HG02678 (cell line): ENCODE data around the gene CGGBP1.

Source experiments
- ATAC-seq: cut with Tn5 transposase; IDR thresholded peaks from one replicate; pipeline ENCODE4 v1.9.1; 2021; ENCODE audit warnings: mild to moderate bottlenecking, moderate library complexity; ENCODE audit not compliant: unreplicated experiment

The CGGBP1 gene

GRCh38 chr3:88058581-88059379 is at the start of gene CGGBP1, which contains the start of gene ZNF654:
CGGBP1 (minus strand) TSS chr3:88059005; CDS start chr3:88055976, 3,029 bp downstream.
ZNF654 (plus strand) TSS chr3:88059255; CDS start chr3:88059320, 65 bp downstream.
- peak; percentile 92 for ATAC-seq

- ATAC-seq = no peak
Measured at GRCh38 chr3:88105325-88105724, 46.5 kb upstream of the CGGBP1 start.

- ATAC-seq = peak; percentile 85
Measured at GRCh38 chr3:88101142-88101541, 42.3 kb upstream of the CGGBP1 start.

GRCh38 chr3:88093266-88093665 is 34.5 kb upstream of the CGGBP1 start:
- no peak for ATAC-seq

- ATAC-seq = no peak
Measured at GRCh38 chr3:88092270-88092669, 33.5 kb upstream of the CGGBP1 start.

- no peak for ATAC-seq
Measured at GRCh38 chr3:88090681-88091080, 31.9 kb upstream of the CGGBP1 start.

GRCh38 chr3:88084097-88084501 is 25.3 kb upstream of the CGGBP1 start:
- no peak for ATAC-seq

GRCh38 chr3:88082854-88083253 is 24.0 kb upstream of the CGGBP1 start:
- no peak for ATAC-seq

GRCh38 chr3:88078932-88079331 is 20.1 kb upstream of the CGGBP1 start:
- ATAC-seq = no peak

GRCh38 chr3:88076712-88077111 is 17.9 kb upstream of the CGGBP1 start:
- ATAC-seq = no peak

GRCh38 chr3:88075497-88075896 is 16.7 kb upstream of the CGGBP1 start:
- ATAC-seq = no peak

GRCh38 chr3:88075072-88075471 is 16.3 kb upstream of the CGGBP1 start:
- no peak for ATAC-seq

GRCh38 chr3:88061746-88062145 is 2.9 kb upstream of the CGGBP1 start:
- no peak for ATAC-seq

GRCh38 chr3:88059380-88060170 is 770 bp upstream of the CGGBP1 start:
- ATAC-seq = peak; percentile 4

- no peak for ATAC-seq
Measured at GRCh38 chr3:88058306-88058580, 562 bp downstream of the CGGBP1 start.

- ATAC-seq = no peak
Measured at GRCh38 chr3:88057630-88058305, 1.0 kb downstream of the CGGBP1 start.

GRCh38 chr3:88046766-88047165 is 12.0 kb downstream of the CGGBP1 start:
- no peak for ATAC-seq

- no peak for ATAC-seq
Measured at GRCh38 chr3:88044411-88044810, 14.4 kb downstream of the CGGBP1 start.

- ATAC-seq = no peak
Measured at GRCh38 chr3:88041005-88041404, 17.8 kb downstream of the CGGBP1 start.

- no peak for ATAC-seq
Measured at GRCh38 chr3:88040529-88040928, 18.3 kb downstream of the CGGBP1 start.

GRCh38 chr3:88038566-88038965 is 20.2 kb downstream of the CGGBP1 start:
- ATAC-seq = no peak

GRCh38 chr3:88036221-88036620 is 22.6 kb downstream of the CGGBP1 start:
- no peak for ATAC-seq
